GM19035 (cell line): Measurements from ENCODE around the gene POLRMT.
"Not testable (repeated sequence)": the region's sequence is repeated elsewhere in the genome, so short reads cannot be mapped to it uniquely, and the experiment has no call there.

Experiments
- ATAC-seq: cut with Tn5 transposase; IDR thresholded peaks from one replicate; pipeline ENCODE4 v1.9.1; 2021; ENCODE audit not compliant: unreplicated experiment

The POLRMT gene

DNA sequence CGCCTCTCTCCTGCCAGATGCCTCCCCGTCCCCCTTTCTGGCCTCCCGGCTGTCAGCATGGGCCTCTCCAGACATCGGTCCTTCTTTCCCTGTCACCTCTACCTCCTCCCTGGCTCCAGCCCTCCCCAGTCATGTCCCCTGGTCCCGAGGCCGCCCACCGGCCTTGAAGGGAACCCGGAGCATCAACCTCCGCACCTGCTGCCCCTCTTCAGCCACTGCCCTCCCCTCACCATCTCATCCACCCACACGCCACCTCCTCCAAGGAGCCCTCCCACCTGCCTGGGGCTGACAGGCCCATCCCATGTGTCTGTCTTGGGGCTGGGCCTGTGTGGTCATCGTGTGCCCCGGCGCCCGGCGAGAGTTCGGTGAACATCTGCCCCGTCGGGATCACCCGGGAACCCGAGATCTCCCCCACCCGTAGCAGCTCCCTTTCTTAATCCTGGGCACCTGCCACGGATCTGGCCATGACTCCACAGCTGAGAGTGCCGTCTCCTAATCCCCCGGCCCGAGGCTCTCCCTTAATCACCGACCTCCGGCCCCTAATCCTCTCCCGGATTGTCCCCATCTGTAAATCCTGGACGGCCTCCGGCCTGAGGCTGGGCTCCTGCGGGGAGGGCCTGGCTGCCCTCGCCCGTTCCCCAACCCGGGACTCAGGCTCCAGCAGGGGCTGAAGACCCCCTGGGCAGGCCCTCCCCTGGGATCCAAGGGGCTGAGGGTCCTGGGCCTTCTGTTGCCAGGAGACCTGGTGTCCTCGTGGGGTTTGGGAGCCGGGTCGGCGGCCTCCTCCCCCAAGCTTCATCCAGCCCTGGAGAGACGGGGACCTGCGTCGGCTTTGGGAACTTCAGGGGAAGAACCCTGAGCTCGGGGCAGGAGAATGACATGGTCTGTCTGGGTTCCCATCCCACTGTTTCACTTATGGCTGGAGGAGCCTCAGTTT lies 37.7 kb downstream of the POLRMT start:
- no peak for ATAC-seq

DNA sequence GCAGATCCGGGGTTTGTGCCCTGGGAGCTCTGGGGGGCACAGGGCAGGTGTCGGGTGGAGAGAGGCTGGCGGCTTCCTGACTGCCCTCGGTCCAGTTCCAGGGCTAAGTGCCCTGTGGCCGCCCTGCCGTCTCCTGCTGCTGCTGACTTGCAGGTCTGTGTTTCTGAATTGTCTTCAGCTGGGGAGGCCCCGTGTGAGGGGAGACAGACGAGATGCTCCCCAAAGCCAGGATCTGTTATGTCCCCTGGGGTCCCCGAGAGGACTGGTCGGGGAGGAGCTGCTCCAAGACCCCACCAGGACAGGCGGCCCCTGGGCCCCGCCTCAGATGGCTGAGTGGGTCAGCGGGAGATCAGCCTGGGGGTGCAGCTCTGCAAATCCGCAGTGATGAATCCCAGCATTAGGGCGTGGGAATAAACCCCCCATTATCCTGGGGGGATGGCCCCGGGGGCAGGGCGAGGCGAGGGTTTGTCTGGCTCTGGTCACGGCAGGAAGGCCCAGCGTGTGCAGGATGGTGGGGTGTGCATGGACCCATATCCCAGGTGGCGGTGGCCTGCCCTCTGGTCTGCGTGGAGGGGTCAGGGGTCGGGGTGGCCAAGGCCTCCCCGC lies 39.0 kb downstream of the POLRMT start:
- ATAC-seq, result no peak

DNA sequence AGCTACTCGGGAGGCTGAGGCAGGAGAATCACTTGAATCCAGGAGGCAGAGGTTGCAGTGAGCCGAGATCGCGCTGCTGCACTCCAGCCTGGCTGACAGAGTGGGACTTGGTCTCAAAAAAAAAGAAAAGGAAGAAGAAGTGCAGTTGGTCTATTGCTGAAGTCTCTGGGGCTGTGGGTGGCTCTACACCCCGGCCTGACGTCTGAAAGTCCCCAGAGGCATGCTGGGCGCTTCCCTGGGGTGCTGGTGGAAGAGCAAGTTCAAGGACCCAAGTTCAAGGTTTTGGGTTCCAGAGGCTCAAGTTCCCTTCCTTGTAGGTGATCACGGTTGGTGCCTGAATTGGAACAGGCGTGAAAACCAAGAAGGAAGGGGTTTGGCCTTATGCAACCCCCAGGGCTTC lies 39.8 kb downstream of the POLRMT start:
- ATAC-seq, result no peak

DNA sequence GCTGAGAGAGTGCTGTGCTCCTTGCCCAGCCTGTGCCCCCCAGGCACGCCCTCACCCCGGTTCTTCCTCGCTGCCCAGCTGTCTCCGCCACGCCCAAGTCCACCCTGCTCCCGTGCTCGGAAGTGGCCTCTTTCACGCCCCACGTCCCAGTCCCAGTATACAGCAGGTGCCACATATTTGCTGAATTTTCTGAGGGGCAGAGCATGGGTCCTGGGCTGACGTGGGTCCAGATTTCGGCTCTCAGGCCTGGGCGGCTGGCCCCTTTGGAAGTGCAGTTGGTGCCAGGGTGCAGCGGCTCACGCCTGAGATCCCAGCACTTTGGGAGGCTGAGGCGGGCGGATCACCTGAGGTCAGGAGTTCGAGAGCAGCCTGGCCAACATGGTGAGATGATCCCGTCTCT lies 40.3 kb downstream of the POLRMT start:
- no peak for ATAC-seq

DNA sequence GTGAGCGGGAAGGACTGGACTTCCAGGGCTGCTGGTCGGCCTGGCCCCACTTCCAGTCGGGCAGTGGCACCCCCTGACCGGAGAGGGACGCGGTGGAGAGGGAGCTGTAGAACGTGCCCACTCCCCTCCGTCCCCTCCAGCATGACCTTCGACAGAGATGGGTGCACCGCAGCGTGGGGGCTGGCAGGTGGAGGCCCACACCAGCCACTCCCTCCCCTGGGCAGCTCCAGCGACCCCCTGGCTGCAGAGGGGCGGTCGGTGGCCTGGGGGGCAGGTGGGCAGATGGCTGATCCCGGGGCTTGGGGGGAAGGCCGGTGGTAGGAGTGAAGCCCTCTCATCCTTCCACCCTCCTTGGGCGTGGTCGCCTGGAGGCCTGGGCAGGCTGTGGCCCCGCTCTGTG lies 41.2 kb downstream of the POLRMT start:
- no peak for ATAC-seq

DNA sequence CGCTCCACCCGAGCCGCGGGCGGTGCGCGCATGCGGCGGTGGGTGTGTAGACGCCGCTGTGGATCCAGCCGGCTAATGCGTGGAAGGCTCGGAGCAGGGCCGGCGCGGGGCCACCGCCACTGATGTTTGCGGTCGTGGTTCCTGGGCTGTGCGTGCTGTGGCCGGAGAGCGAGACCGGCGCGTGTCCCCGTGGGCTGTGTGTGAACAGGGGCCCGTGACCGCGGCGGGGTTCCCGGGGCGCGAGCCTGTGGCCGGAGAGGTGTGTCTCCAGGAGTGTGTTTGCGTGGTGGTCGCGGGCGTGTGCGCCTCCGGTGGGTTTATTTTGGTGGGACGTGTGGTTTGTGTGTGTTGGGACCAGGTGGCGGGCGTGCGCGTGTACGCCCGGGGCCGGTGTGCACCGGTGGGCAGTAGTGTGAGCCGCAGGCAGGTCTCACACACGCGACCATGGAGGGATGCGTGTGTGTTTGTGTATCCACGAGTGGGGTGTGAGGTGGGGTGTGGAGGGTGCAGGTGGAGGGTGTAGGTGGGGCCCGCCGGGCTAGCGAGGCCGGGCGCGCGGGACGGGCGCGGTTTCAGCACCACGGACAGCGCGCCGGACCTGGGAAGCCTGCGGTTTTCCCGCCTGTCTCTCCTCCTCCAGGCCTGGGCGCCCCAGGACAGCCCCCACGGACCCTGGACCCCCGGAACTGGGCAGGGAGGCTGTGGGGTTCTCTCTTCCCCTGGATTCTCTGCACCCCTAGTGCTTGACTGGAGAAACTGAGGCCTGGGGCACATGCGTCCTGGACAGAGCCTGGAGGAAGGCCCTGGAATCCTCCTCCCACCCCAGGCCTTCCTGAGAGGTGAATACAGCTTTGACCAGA lies 42.0 kb downstream of the POLRMT start:
- no peak for ATAC-seq

DNA sequence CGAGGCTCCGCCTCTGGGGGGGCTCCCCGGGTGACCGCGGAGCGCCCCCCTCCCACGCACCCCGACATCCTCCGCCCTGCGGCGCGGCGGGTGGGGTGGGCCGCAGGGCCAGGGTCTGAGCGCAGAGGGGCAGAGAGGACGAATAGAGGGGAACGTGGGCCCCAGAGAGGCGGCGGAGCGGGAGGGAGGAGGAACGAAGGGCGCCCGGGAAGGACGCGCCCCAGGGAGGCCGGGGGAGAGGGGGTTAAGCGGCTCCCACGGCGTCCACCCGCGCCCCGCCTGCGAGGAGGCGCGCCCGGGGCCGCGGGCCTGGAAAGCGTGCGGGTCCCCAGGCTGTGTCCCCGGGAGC lies 42.6 kb downstream of the POLRMT start:
- ATAC-seq, result no peak

DNA sequence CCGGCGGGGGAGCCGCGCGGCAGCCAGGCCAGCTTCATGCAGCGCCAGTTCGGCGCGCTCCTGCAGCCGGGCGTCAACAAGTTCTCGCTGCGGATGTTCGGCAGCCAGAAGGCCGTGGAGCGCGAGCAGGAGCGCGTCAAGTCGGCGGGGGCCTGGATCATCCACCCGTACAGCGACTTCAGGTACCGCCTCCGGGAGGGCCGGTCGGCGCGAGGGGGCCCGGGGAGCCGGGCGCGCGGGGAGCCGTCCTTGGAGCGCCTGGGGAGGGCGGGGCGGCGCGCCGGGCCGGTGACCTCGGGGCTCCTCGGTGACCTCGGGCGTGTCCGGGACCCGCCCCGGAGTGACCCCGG lies 43.0 kb downstream of the POLRMT start:
- ATAC-seq, result no peak

DNA sequence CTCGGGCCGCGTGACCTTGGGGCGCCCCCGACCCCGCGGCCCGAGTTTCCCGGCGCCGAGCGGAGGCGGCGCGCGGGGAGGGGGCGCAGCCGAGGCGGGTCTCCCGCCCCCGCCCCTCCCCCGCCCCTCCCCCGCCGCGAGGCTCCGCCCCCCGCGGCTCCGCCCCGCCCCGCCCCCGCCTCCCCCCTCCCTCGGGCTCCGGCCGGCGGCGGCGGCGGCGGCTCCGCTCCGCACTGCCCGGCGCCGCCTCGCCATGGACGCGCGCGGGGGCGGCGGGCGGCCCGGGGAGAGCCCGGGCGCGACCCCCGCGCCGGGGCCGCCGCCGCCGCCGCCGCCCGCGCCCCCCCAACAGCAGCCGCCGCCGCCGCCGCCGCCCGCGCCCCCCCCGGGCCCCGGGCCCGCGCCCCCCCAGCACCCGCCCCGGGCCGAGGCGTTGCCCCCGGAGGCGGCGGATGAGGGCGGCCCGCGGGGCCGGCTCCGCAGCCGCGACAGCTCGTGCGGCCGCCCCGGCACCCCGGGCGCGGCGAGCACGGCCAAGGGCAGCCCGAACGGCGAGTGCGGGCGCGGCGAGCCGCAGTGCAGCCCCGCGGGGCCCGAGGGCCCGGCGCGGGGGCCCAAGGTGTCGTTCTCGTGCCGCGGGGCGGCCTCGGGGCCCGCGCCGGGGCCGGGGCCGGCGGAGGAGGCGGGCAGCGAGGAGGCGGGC lies 43.5 kb downstream of the POLRMT start, which contains the start of gene HCN2:
Gene HCN2 (plus strand): TSS at position 189 of the 703 bp plus-strand sequence. CDS start 65 bp downstream, at position 254.
- no peak for ATAC-seq

DNA sequence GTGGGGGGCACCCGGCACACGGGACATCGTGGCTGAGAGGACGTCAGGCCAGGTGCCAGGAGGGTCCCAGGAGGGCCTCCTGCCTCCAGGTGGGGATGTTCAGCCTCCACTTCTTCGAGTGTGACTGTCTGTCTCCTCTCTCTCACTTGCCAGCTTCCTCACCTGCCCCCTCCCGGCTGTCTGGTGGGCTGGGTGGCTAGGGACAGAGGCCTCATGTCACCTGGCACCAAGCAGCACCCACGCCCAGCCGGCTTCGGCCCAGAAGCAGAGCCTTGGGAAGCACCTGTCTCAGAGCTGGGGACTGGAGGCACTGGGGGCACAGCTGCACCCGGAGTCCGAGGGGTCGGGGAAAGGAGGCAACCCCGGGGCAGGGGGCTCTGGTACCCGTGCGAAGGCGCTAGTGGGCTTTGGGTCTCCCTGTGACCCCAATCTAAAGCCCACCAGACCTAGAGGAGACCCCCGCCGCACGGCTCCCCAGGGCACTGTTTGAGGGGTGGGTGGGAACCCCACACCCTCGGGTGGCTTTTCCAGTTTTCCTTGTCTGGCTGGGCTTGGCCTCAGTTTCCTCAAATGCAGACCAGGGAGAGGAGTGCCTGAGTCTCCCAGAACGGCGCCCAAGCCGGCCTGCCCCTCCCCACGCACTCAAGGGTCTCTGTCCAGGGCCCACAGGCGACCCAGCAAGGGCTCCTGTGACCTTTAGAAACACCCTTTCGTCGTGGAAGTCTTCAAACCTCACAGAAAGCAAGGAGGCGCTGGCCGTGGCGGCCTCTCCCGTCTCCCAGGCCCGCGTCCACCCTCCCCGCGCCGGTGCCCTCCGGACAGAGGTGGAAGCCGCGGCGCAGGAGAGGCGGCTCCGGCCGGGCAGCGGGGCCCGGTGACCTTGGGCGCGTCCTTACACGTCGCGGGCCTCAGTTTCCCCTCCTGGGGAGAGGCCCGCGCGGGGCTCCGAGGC lies 44.3 kb downstream of the POLRMT start:
- no peak for ATAC-seq

DNA sequence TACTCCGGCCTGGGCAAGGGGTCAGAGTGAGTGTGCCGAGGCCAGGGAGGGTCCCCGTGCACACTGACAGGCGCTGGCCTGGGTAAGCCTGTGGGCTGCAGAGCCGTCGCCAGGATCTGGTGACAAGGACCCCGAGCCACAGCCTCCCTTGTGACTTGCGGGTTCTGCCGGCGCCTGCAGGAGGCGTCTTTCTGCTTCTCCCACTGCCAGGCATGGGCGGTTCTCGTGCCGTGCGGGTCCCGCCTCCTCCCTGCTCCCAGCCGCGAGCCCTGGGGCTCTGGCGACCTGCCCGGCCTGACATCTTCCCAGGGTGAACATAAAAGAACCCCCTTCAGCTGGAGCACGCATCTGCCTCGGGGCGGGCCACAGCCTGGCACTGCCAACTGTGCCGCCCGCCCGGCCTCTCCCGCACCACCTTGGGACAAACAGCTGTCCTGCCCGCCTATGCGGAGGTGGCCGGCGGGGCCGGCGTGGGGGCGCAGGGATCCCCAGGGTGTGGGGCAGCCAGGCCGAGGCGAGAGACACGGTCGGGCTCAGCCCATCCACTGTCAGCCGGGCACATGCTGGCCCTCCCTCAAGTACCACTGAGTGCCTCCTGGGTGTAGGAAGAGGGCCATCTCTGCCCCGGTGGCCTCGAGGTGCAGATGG lies 45.1 kb downstream of the POLRMT start:
- ATAC-seq, result no peak

DNA sequence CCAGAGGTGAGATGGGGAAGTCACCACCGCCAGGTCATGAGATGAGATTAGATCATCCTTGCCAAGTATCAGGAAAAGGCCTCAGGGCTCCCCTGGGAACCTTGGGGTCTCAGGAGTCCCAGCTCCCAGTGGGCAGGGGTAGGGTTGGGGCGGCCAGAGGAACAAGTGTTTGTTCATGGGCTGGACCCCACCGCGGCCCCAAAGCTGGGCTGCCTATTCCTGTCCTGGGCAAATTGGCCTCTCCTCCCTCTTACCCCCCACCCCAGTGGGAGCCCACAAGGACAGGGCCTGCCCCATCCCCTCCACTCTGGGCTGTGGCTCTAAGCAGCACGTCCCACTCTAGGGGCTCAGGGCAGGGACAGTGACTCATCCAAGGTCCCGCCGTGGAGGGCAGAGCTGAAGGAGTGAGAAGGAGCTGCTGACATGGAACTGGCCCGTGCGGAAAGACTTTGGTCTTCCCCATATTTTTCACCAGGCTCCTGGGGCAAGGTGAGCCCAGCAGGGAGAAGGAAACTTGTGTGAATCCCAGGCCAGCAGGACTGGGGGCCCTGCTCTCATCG lies 47.7 kb downstream of the POLRMT start:
- no peak for ATAC-seq

DNA sequence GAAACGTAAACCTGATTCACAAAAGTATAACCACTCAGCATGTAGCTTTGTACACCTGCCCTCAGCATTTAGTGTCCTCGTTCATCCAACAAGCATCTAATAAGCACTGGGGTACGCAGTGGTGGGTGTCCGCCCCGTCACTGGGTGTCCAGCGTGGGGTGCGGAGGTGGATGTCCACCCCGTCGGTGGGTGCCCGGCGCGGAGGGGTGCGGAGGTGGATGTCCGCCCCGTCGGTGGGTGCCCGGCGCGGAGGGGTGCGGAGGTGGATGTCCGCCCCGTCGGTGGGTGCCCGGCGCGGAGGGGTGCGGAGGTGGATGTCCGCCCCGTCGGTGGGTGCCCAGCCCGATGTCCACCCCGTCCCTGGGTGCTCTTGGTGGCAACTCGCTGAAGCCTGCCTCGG lies 48.2 kb downstream of the POLRMT start:
- not testable (repeated sequence) for ATAC-seq

DNA sequence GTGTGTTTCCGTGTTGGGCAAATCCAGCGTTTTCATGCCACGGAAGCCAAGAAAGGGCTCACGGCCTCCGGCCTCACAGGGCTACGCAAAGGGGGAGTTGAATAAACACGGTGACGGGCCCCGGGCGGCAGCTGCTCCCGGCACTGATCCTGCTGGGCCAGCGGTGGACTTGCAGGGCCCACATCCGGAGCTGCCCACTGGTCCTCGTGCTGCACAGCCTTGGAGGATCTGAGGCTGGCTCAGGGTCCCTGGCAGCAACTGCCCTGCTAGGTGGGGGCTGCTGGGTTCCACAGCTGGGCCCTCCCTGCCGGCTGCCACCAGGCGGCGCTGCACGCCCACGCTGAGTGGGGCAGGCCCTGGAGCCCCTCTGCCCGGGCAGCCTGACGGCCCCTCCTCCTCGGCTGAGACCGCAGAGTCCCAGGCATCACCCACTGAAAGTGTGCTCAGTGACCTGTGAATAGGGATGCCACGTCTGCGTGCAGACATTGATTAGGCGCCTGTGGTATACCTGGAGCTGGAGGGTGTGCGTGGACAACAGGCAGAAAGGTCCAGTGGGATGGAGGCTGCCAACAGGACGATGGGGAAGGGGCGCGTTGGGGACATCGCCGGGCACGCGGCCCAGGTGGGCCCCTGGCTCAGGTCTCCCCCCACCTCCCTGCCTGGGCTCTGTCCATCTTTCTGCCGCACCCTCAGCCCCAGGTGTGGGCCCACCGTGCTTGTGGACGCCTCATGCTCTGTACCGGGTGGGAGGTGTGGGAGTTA lies 48.9 kb downstream of the POLRMT start:
- no peak for ATAC-seq

DNA sequence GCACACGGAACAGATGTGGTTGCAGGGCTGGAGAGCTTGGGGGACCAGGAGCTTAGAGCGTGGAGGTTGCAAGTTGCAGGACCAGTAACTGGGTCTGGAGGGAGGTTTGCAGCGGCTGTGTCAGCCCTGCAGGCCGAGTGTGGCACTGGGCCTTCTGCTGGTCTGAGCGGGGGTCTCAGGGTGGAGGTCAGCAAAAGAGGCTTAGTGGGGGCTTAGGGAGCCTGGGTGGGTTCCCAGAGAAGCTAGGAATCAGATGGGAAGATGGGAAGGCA lies 49.4 kb downstream of the POLRMT start:
- ATAC-seq, result no peak

DNA sequence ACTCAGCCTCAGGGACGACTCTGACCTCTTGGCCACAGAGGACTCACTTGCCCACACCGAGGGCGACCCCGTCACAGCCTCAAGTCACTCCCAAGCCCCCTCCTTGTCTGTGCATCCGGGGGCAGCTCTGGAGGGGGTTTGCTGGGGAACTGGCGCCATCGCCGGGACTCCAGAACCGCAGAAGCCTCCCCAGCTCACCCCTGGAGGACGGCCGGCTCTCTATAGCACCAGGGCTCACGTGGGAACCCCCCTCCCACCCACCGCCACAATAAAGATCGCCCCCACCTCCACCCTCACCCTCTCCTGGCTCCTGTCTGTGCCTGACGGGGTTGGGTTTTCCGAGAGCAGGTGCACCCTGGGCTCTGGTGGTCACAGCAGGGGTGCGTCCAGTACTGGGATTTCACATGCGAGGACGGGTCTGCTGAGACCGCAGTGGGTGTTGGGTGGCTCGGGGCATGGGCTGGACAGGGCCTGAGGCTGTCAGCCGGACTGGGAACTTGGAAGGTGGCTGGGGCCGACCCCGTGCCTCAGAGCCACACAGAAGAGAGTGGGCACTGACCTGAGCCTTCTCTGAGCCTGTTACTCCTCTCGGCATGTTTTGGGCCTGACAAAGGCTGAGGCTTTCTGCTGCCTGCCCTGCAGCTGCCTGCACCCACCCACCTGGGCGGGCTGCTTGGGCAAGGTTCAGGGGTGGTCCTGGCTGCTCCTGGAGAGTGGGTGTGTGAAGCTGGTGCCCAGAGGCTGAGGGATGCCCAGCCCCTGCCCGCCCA lies 50.0 kb downstream of the POLRMT start:
- ATAC-seq, result no peak

DNA sequence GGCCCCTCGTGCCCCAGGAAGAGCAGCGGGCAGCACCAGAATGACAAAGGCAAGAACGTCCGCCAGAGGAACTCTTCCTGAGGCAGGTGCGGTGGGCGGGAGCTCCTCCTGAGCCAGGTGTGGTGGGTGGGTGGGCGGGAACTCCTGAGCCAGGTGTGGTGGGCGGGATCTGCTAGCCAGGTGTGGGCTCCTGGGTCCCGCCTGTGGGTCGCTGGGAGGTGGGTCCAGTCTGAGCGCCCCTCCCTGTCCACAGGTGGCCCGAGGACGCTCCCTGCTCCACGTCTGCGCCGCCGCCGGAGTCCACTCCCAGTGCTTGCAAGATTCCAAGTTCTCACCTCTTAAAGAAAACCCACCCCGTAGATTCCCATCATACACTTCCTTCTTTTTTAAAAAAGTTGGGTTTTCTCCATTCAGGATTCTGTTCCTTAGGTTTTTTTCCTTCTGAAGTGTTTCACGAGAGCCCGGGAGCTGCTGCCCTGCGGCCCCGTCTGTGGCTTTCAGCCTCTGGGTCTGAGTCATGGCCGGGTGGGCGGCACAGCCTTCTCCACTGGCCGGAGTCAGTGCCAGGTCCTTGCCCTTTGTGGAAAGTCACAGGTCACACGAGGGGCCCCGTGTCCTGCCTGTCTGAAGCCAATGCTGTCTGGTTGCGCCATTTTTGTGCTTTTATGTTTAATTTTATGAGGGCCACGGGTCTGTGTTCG lies 50.7 kb downstream of the POLRMT start:
- ATAC-seq, result no peak
